Liver (tissue), 9 donors: Measurements from ENCODE around the gene GARIN5A. TPM values are rescaled to one million over a fixed set of nuclear protein-coding genes. Genes with fewer than 3 reads are reported as not detected.

Source experiments
- DNase-seq: peaks from one replicate; pipeline ENCODE4 v3.0.0-alpha.2; 2017; ENCODE audit warnings: low spot score
- H3K27ac ChIP-seq, 2 donors: one replicate each; pipeline ENCODE4 v1.7.0; 2013; ENCODE audit warnings: inconsistent platforms in 2 of 2, low read length in 2 of 2, control low read depth in 1 of 2, low read depth in 1 of 2, mild to moderate bottlenecking in 1 of 2
- H3K27me3 ChIP-seq, 4 donors: one replicate each; pipeline versions ENCODE4 v1.6.1 to v1.7.0; 2013; ENCODE audit warnings: low read length in 3 of 4, inconsistent platforms in 1 of 4, mild to moderate bottlenecking in 1 of 4, moderate library complexity in 1 of 4; ENCODE audit not compliant: control insufficient read depth in 4 of 4, insufficient read depth in 4 of 4
- H3K36me3 ChIP-seq, 4 donors: one replicate each; pipeline versions ENCODE4 v1.6.1 to v1.7.0; 2013; ENCODE audit warnings: low read length in 3 of 4, mild to moderate bottlenecking in 3 of 4, low read depth in 1 of 4, moderate library complexity in 1 of 4; ENCODE audit not compliant: control insufficient read depth in 4 of 4, insufficient read depth in 3 of 4
- H3K4me1 ChIP-seq, 4 donors: one replicate each; pipeline versions ENCODE4 v1.6.1 to v1.7.0; 2013; ENCODE audit warnings: low read length in 3 of 4, mild to moderate bottlenecking in 3 of 4, moderate library complexity in 1 of 4; ENCODE audit not compliant: control insufficient read depth in 4 of 4, insufficient read depth in 4 of 4
- H3K4me3 ChIP-seq, 3 donors: one replicate each; pipeline versions ENCODE4 v1.6.1 to v1.7.0; 2013; ENCODE audit warnings: low read length in 3 of 3, control low read depth in 1 of 3, low read depth in 1 of 3, mild to moderate bottlenecking in 1 of 3
- H3K9ac ChIP-seq, 2 donors: one replicate each; pipeline ENCODE4 v1.7.0; 2013; ENCODE audit warnings: low read length in 2 of 2, mild to moderate bottlenecking in 2 of 2, moderate library complexity in 2 of 2, control low read depth in 1 of 2, low read depth in 1 of 2
- H3K9me3 ChIP-seq, 4 donors: one replicate each; pipeline versions ENCODE4 v1.6.1 to v1.7.0; 2013; ENCODE audit warnings: low read length in 3 of 4; ENCODE audit not compliant: control insufficient read depth in 4 of 4
- EGR1 ChIP-seq, 2 donors: IDR thresholded peaks; 2 replicates each; pipeline ENCODE4 v1.6.1; 2016 to 2018; ENCODE audit warnings: antibody characterized with exemption in 2 of 2, low read depth in 2 of 2
- FOXA1 ChIP-seq: IDR thresholded peaks from 2 replicates; pipeline ENCODE4 v1.6.1; 2016; ENCODE audit warnings: antibody characterized with exemption
- FOXA2 ChIP-seq: IDR thresholded peaks from 2 replicates; pipeline ENCODE4 v1.6.1; 2016; ENCODE audit warnings: antibody characterized with exemption
- GABPA ChIP-seq, 2 donors: IDR thresholded peaks in 1 of 2; conservative IDR thresholded peaks in 1 of 2; 2 replicates each; pipeline ENCODE4 v1.6.1; 2016; ENCODE audit warnings: antibody characterized with exemption in 2 of 2, mild to moderate bottlenecking in 1 of 2, moderate library complexity in 1 of 2
- HNF4A ChIP-seq, 2 donors: conservative IDR thresholded peaks; 2 replicates each; pipeline ENCODE4 v1.6.1; 2016; ENCODE audit warnings: antibody characterized with exemption in 2 of 2, mild to moderate bottlenecking in 2 of 2
- HNF4G ChIP-seq: IDR thresholded peaks from 2 replicates; pipeline ENCODE4 v1.6.1; 2016; ENCODE audit warnings: antibody characterized with exemption
- JUND ChIP-seq, 2 donors: IDR thresholded peaks; 2 replicates each; pipeline ENCODE4 v1.6.1; 2016; ENCODE audit warnings: antibody characterized with exemption in 2 of 2
- NR2F2 ChIP-seq: IDR thresholded peaks from 2 replicates; pipeline ENCODE4 v1.6.1; 2016; ENCODE audit warnings: antibody characterized with exemption
- RAD21 ChIP-seq, 2 donors: IDR thresholded peaks; 2 replicates each; pipeline ENCODE4 v1.6.1; 2016; ENCODE audit warnings: antibody characterized with exemption in 2 of 2, mild to moderate bottlenecking in 2 of 2
- RXRA ChIP-seq, 2 donors: IDR thresholded peaks; 2 replicates each; pipeline ENCODE4 v1.6.1; 2017 to 2018; ENCODE audit warnings: antibody characterized with exemption in 2 of 2, mild to moderate bottlenecking in 1 of 2
- SP1 ChIP-seq: IDR thresholded peaks from 2 replicates; pipeline ENCODE4 v1.6.1; 2018; ENCODE audit warnings: antibody characterized with exemption, mild to moderate bottlenecking
- TAF1 ChIP-seq: conservative IDR thresholded peaks from 2 replicates; pipeline ENCODE4 v1.6.1; 2016; ENCODE audit warnings: antibody characterized with exemption, mild to moderate bottlenecking
- YY1 ChIP-seq: IDR thresholded peaks from 2 replicates; pipeline ENCODE4 v1.6.1; 2016; ENCODE audit warnings: antibody characterized with exemption, mild to moderate bottlenecking
- WGBS: extraction: QIAGEN DNeasy Blood & Tissue Kit; methylation state at CpG from one replicate; pipeline ENCODE4 v1.1.7; 2013; 5-methylcytosine and 5-hydroxymethylcytosine counted together
- polyA plus RNA-seq, 2 donors: library from polyadenylated mRNA; stranded (reverse) in 1 of 2; unstranded in 1 of 2; fragments of 200-250 nt in 1 of 2; fragments of >200 nt in 1 of 2; fragmentation: Nextera tagmentation in 1 of 2; extraction: Ambion mirVana in 1 of 2; gene quantifications; one replicate each; pipeline versions ENCODE4 v1.2.1 to v1.2.3, GENCODE V29; 2013 to 2015
- total RNA-seq, 2 donors: library from RNA; depleted of rRNA; stranded (reverse); fragments of >200 nt; gene quantifications; one replicate each; pipeline ENCODE4 v1.2.3, GENCODE V29; 2014
- TF ChIP-seq, protein P1 (sequence below): IDR thresholded peaks from 2 replicates; pipeline ENCODE4 v1.6.1; 2016; ENCODE audit warnings: antibody characterized with exemption
- TF ChIP-seq, protein P2 (sequence below): fragments of 150-350 bp; IDR thresholded peaks from 2 replicates; pipeline ENCODE4 v1.5.1; 2017; ENCODE audit warnings: improper control_type of control experiment, low read depth, low read length; ENCODE audit not compliant: missing input control
- TF ChIP-seq, protein P3 (sequence below): IDR thresholded peaks from 2 replicates; pipeline ENCODE4 v1.6.1; 2016; ENCODE audit warnings: antibody characterized with exemption
- TF ChIP-seq, protein P4 (sequence below): IDR thresholded peaks from 2 replicates; pipeline ENCODE4 v1.6.1; 2016; ENCODE audit warnings: antibody characterized with exemption
- TF ChIP-seq, protein P5 (sequence below): IDR thresholded peaks from 2 replicates; pipeline ENCODE4 v1.6.1; 2016; ENCODE audit warnings: antibody characterized with exemption, mild to moderate bottlenecking
- donor health status: healthy.
- donor health status: healthy.
- donor health status: healthy.
- donor health status: healthy.
- donor health status: healthy.

The GARIN5A gene
- total and polyA plus RNA-seq, 4 donors, result 0.42 to 1.7 (median 1.1) TPM

DNA sequence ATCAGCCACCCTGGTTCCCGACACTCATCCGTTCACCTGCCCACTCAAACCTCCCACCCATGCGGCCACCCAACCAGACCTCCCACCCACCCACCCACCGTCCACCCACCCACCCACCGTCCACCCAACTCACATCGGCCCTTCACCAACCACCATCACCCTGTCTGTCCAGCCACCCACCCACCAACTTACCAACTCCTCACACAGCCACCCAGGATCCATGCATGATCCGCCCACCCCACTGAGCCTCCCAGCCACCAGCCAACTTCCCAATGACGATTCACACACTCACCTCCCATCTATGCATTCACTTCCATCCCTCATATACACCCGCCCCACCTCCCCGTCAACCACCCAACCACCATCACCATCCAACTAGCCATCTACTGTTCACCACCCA is 30.1 kb upstream of the GARIN5A start:
- Histone ChIP-seq H3K9ac (no peak overlapping the region), H3K4me3 (no peak overlapping the region), H3K27me3 (no peaks in the 10 kb centered on the region), H3K4me1 (peaks cover 0 to 12% (median 3%) of the 10 kb centered on the region in 4 donors), H3K36me3 (no peaks in the 10 kb centered on the region), H3K9me3 (no peaks in the 10 kb centered on the region), H3K27ac (no peak overlapping the region)
- DNase-seq, result no peak
- TF ChIP-seq RAD21 (IDR thresholded peaks at IDR 0.05) (no peak), FOXA1 (no peak), NR2F2 (no peak), HNF4A (conservative IDR thresholded peaks at IDR 0.05) (no peak), SP1 (no peak), EGR1 (IDR thresholded peaks at IDR 0.05; ENCODE audit: low read depth in 2 of 2) (no peak), GABPA (IDR thresholded peaks at IDR 0.05 in 1 of 2, conservative IDR thresholded peaks at IDR 0.05 in 1 of 2) (no peak), TAF1 (no peak), YY1 (no peak), FOXA2 (no peak), RXRA (IDR thresholded peaks at IDR 0.05) (no peak), HNF4G (no peak), JUND (IDR thresholded peaks at IDR 0.05) (no peak)
- TF ChIP-seq, protein P1, sequence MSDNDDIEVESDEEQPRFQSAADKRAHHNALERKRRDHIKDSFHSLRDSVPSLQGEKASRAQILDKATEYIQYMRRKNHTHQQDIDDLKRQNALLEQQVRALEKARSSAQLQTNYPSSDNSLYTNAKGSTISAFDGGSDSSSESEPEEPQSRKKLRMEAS, result no peak
- TF ChIP-seq, protein P2, sequence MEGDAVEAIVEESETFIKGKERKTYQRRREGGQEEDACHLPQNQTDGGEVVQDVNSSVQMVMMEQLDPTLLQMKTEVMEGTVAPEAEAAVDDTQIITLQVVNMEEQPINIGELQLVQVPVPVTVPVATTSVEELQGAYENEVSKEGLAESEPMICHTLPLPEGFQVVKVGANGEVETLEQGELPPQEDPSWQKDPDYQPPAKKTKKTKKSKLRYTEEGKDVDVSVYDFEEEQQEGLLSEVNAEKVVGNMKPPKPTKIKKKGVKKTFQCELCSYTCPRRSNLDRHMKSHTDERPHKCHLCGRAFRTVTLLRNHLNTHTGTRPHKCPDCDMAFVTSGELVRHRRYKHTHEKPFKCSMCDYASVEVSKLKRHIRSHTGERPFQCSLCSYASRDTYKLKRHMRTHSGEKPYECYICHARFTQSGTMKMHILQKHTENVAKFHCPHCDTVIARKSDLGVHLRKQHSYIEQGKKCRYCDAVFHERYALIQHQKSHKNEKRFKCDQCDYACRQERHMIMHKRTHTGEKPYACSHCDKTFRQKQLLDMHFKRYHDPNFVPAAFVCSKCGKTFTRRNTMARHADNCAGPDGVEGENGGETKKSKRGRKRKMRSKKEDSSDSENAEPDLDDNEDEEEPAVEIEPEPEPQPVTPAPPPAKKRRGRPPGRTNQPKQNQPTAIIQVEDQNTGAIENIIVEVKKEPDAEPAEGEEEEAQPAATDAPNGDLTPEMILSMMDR, result no peak
- TF ChIP-seq, protein P3, sequence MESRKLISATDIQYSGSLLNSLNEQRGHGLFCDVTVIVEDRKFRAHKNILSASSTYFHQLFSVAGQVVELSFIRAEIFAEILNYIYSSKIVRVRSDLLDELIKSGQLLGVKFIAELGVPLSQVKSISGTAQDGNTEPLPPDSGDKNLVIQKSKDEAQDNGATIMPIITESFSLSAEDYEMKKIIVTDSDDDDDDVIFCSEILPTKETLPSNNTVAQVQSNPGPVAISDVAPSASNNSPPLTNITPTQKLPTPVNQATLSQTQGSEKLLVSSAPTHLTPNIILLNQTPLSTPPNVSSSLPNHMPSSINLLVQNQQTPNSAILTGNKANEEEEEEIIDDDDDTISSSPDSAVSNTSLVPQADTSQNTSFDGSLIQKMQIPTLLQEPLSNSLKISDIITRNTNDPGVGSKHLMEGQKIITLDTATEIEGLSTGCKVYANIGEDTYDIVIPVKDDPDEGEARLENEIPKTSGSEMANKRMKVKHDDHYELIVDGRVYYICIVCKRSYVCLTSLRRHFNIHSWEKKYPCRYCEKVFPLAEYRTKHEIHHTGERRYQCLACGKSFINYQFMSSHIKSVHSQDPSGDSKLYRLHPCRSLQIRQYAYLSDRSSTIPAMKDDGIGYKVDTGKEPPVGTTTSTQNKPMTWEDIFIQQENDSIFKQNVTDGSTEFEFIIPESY, result no peak
- TF ChIP-seq, protein P4, sequence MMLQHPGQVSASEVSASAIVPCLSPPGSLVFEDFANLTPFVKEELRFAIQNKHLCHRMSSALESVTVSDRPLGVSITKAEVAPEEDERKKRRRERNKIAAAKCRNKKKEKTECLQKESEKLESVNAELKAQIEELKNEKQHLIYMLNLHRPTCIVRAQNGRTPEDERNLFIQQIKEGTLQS, result no peak
- TF ChIP-seq, protein P5, sequence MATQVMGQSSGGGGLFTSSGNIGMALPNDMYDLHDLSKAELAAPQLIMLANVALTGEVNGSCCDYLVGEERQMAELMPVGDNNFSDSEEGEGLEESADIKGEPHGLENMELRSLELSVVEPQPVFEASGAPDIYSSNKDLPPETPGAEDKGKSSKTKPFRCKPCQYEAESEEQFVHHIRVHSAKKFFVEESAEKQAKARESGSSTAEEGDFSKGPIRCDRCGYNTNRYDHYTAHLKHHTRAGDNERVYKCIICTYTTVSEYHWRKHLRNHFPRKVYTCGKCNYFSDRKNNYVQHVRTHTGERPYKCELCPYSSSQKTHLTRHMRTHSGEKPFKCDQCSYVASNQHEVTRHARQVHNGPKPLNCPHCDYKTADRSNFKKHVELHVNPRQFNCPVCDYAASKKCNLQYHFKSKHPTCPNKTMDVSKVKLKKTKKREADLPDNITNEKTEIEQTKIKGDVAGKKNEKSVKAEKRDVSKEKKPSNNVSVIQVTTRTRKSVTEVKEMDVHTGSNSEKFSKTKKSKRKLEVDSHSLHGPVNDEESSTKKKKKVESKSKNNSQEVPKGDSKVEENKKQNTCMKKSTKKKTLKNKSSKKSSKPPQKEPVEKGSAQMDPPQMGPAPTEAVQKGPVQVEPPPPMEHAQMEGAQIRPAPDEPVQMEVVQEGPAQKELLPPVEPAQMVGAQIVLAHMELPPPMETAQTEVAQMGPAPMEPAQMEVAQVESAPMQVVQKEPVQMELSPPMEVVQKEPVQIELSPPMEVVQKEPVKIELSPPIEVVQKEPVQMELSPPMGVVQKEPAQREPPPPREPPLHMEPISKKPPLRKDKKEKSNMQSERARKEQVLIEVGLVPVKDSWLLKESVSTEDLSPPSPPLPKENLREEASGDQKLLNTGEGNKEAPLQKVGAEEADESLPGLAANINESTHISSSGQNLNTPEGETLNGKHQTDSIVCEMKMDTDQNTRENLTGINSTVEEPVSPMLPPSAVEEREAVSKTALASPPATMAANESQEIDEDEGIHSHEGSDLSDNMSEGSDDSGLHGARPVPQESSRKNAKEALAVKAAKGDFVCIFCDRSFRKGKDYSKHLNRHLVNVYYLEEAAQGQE, result no peak
- 97% methylated on average over 10 of the region's 10 CpGs for WGBS
